Measurements from ENCODE around the gene LY86. TPM values are rescaled to one million over a fixed set of nuclear protein-coding genes. Genes with fewer than 3 reads are reported as not detected.

The LY86 gene
- polyA plus RNA-seq, 1 of the 3 experiments (the other 2 are of a cell fraction), result not detected

DNA sequence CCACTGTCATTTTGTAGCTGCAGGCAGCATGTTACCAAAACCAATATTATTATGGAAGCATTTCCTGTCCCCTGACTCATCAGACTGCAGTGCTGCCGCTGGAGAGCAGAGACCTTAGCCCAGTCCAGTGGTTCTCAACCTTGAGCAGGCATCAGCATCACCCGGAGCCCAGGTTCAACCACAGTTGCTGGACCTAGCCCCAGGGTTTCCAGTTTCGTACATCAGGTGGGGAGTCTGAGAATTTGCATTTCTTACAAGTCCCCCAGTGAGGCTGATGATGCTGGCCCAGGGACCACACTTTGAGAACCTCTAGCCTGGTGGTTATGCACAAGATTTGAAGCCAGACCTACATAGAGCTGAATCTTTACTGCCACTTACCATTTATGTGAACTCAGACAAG, 47.3 kb downstream of the LY86 start:
- H3K4me2 ChIP-seq, result no peak overlapping the region
- no peaks in the 10 kb centered on the region for H3K27me3 ChIP-seq (ENCODE audit: insufficient read depth)
- no peaks in the 10 kb centered on the region for H3K9me3 ChIP-seq
- WGBS (ENCODE audit: low lambda C conversion rate), result 25% methylated on average over 3 of the region's 3 CpGs
- no peak overlapping the region for H3K4me3 ChIP-seq (ENCODE audit: low read depth in 2 of 2, low read length in 1 of 2)
- H3K79me2 ChIP-seq (ENCODE audit: insufficient read depth), result no peaks in the 10 kb centered on the region
- H3F3A ChIP-seq (replicated peaks; ENCODE audit: insufficient read depth), result no peaks in the 10 kb centered on the region
- H3K9ac ChIP-seq, result no peak overlapping the region
- no peak overlapping the region for H2AFZ ChIP-seq (ENCODE audit: low read depth)
- peaks cover 0 to 7% of the 10 kb centered on the region in 2 experiments; a peak in 1 of 4 replicates for H3K4me1 ChIP-seq (ENCODE audit: control insufficient read depth in 1 of 2, insufficient read depth in 2 of 2, low read depth in 1 of 2, low read length in 1 of 2)
- CTCF ChIA-PET, result no interaction called here
- POLR2A ChIA-PET, result no interaction called here
- DNase-seq, result no peak
- H3K27ac ChIP-seq (ENCODE audit: low read depth in 2 of 2, low read length in 1 of 2), result no peak overlapping the region
- H3K9me2 ChIP-seq, result no peaks in the 10 kb centered on the region
- no peaks in the 10 kb centered on the region for H4K20me1 ChIP-seq (ENCODE audit: insufficient read depth)
- TF ChIP-seq SMC3 (IDR thresholded peaks at IDR 0.05; ENCODE audit: low read depth, low read length), result no peak
- no peak for TF ChIP-seq NRF1 (IDR thresholded peaks at IDR 0.05; ENCODE audit: low read depth, low read length)
- TF ChIP-seq FOXM1 (IDR thresholded peaks at IDR 0.05; ENCODE audit: low read depth), result no peak
- TF ChIP-seq YY1 (IDR thresholded peaks at IDR 0.05; ENCODE audit: low read depth), result no peak
- TF ChIP-seq, protein P1, sequence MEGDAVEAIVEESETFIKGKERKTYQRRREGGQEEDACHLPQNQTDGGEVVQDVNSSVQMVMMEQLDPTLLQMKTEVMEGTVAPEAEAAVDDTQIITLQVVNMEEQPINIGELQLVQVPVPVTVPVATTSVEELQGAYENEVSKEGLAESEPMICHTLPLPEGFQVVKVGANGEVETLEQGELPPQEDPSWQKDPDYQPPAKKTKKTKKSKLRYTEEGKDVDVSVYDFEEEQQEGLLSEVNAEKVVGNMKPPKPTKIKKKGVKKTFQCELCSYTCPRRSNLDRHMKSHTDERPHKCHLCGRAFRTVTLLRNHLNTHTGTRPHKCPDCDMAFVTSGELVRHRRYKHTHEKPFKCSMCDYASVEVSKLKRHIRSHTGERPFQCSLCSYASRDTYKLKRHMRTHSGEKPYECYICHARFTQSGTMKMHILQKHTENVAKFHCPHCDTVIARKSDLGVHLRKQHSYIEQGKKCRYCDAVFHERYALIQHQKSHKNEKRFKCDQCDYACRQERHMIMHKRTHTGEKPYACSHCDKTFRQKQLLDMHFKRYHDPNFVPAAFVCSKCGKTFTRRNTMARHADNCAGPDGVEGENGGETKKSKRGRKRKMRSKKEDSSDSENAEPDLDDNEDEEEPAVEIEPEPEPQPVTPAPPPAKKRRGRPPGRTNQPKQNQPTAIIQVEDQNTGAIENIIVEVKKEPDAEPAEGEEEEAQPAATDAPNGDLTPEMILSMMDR (IDR thresholded peaks at IDR 0.05), result no peak
- TF ChIP-seq ELF1 (IDR thresholded peaks at IDR 0.05), result no peak
- TF ChIP-seq, protein P2, sequence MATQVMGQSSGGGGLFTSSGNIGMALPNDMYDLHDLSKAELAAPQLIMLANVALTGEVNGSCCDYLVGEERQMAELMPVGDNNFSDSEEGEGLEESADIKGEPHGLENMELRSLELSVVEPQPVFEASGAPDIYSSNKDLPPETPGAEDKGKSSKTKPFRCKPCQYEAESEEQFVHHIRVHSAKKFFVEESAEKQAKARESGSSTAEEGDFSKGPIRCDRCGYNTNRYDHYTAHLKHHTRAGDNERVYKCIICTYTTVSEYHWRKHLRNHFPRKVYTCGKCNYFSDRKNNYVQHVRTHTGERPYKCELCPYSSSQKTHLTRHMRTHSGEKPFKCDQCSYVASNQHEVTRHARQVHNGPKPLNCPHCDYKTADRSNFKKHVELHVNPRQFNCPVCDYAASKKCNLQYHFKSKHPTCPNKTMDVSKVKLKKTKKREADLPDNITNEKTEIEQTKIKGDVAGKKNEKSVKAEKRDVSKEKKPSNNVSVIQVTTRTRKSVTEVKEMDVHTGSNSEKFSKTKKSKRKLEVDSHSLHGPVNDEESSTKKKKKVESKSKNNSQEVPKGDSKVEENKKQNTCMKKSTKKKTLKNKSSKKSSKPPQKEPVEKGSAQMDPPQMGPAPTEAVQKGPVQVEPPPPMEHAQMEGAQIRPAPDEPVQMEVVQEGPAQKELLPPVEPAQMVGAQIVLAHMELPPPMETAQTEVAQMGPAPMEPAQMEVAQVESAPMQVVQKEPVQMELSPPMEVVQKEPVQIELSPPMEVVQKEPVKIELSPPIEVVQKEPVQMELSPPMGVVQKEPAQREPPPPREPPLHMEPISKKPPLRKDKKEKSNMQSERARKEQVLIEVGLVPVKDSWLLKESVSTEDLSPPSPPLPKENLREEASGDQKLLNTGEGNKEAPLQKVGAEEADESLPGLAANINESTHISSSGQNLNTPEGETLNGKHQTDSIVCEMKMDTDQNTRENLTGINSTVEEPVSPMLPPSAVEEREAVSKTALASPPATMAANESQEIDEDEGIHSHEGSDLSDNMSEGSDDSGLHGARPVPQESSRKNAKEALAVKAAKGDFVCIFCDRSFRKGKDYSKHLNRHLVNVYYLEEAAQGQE (IDR thresholded peaks at IDR 0.05; ENCODE audit: low read depth, low read length), result no peak
- TF ChIP-seq TCF12 (IDR thresholded peaks at IDR 0.05), result no peak
- TF ChIP-seq, protein P3, sequence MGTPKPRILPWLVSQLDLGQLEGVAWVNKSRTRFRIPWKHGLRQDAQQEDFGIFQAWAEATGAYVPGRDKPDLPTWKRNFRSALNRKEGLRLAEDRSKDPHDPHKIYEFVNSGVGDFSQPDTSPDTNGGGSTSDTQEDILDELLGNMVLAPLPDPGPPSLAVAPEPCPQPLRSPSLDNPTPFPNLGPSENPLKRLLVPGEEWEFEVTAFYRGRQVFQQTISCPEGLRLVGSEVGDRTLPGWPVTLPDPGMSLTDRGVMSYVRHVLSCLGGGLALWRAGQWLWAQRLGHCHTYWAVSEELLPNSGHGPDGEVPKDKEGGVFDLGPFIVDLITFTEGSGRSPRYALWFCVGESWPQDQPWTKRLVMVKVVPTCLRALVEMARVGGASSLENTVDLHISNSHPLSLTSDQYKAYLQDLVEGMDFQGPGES (IDR thresholded peaks at IDR 0.05; ENCODE audit: low read depth, low read length), result no peak
- TF ChIP-seq TAF1 (IDR thresholded peaks at IDR 0.05; ENCODE audit: borderline replicate concordance, low read depth, low read length), result no peak
- TF ChIP-seq CHD2 (IDR thresholded peaks at IDR 0.05; ENCODE audit: low read length, partially characterized antibody), result no peak
- TF ChIP-seq SIN3A (IDR thresholded peaks at IDR 0.05; ENCODE audit: borderline replicate concordance, low read depth, low read length), result no peak
- TF ChIP-seq EP300 (IDR thresholded peaks at IDR 0.05; ENCODE audit: borderline replicate concordance in 1 of 2, low read depth in 1 of 2, low read length in 1 of 2), result no peak
- TF ChIP-seq RXRA (IDR thresholded peaks at IDR 0.05; ENCODE audit: borderline replicate concordance, low read depth), result no peak
- TF ChIP-seq MEF2A (IDR thresholded peaks at IDR 0.05; ENCODE audit: borderline replicate concordance, low read depth), result no peak
- no peak for TF ChIP-seq EZH2phosphoT487 (IDR thresholded peaks at IDR 0.05; ENCODE audit: borderline replicate concordance, low read depth)
- TF ChIP-seq, protein P4, sequence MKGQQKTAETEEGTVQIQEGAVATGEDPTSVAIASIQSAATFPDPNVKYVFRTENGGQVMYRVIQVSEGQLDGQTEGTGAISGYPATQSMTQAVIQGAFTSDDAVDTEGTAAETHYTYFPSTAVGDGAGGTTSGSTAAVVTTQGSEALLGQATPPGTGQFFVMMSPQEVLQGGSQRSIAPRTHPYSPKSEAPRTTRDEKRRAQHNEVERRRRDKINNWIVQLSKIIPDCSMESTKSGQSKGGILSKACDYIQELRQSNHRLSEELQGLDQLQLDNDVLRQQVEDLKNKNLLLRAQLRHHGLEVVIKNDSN (IDR thresholded peaks at IDR 0.05; ENCODE audit: borderline replicate concordance, low read depth), result no peak
- TF ChIP-seq, protein P5, sequence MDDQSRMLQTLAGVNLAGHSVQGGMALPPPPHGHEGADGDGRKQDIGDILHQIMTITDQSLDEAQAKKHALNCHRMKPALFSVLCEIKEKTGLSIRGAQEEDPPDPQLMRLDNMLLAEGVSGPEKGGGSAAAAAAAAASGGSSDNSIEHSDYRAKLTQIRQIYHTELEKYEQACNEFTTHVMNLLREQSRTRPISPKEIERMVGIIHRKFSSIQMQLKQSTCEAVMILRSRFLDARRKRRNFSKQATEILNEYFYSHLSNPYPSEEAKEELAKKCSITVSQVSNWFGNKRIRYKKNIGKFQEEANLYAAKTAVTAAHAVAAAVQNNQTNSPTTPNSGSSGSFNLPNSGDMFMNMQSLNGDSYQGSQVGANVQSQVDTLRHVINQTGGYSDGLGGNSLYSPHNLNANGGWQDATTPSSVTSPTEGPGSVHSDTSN (IDR thresholded peaks at IDR 0.05), result no peak
- no peak for TF ChIP-seq GABPA (IDR thresholded peaks at IDR 0.05; ENCODE audit: low read depth)
- no peak for TF ChIP-seq NFIC (IDR thresholded peaks at IDR 0.05; ENCODE audit: borderline replicate concordance)
- no peaks in the 10 kb centered on the region for H3K36me3 ChIP-seq (replicated peaks in 1 of 2; ENCODE audit: control insufficient read depth in 1 of 2, insufficient read depth in 2 of 2, low read length in 1 of 2)
